MCF 10A (cell line): ENCODE measurements around the gene PPM1E. TPM values are rescaled to one million over a fixed set of nuclear protein-coding genes. Genes with fewer than 3 reads are reported as not detected.
A peak's percentile ranks its signal among the peaks of the same experiment; 100 is the strongest.
"Not testable (repeated sequence)": the region's sequence is repeated elsewhere in the genome, so short reads cannot be mapped to it uniquely, and the experiment has no call there.

ENCODE experiments used
- BruUV-seq: library from RNA; stranded (reverse); fragments of 400-500 nt; replicated peaks from 2 replicates; lab custom pipeline; 2021; lab: Mats Ljungman, UMichigan
- CTCF ChIA-PET: fragments of 300-600 bp; sonication (Branson Sonifier 250); formaldehyde crosslinking; extraction: SDS; loops from one replicate; lab custom pipeline; 2021; ENCODE audit warnings: antibody characterized with exemption, inconsistent platforms; lab: Yijun Ruan, JAX
- POLR2A ChIA-PET: fragments of 300-600, 350-650 bp; sonication (Branson Sonifier 250); formaldehyde crosslinking; extraction: SDS; loops from one replicate; lab custom pipeline; 2020; ENCODE audit warnings: antibody characterized with exemption, inconsistent platforms; lab: Yijun Ruan, JAX
- DNase-seq: peaks from one replicate; pipeline ENCODE4 v3.0.0-alpha.2; 2018; ENCODE audit not compliant: unreplicated experiment
- H3K27ac Mint-ChIP-seq: one replicate; pipeline ENCODE4 v1.8.0; 2022; ENCODE audit warnings: mild to moderate bottlenecking, low read depth, mixed read lengths; ENCODE audit not compliant: unreplicated experiment
- H3K27me3 Mint-ChIP-seq: one replicate; pipeline ENCODE4 v1.8.0; 2022; ENCODE audit warnings: mixed read lengths; ENCODE audit not compliant: insufficient read depth, unreplicated experiment
- H3K36me3 Mint-ChIP-seq: one replicate; pipeline ENCODE4 v1.8.0; 2022; ENCODE audit warnings: mild to moderate bottlenecking, moderate library complexity, mixed read lengths; ENCODE audit not compliant: insufficient read depth, unreplicated experiment
- H3K4me1 Mint-ChIP-seq: one replicate; pipeline ENCODE4 v1.8.0; 2022; ENCODE audit warnings: mixed read lengths; ENCODE audit not compliant: insufficient read depth, unreplicated experiment
- H3K4me3 Mint-ChIP-seq: one replicate; pipeline ENCODE4 v1.8.0; 2022; ENCODE audit warnings: mild to moderate bottlenecking, moderate library complexity, mixed read lengths; ENCODE audit not compliant: unreplicated experiment
- H3K9me3 Mint-ChIP-seq: one replicate; pipeline ENCODE4 v1.8.0; 2022; ENCODE audit warnings: mixed read lengths; ENCODE audit not compliant: unreplicated experiment
- CTCF ChIP-seq: fragments of 200-600 bp; IDR thresholded peaks from one replicate; pipeline ENCODE4 v1.8.0; 2022; ENCODE audit warnings: antibody characterized with exemption, mild to moderate bottlenecking; ENCODE audit not compliant: unreplicated experiment
- intact Hi-C: fragments of 100-400 bp; cut with micrococcal nuclease; formaldehyde crosslinking; loops from 2 replicates; pipeline ENCODE4 v1.14.1; 2022
- total RNA-seq: library from RNA; stranded (reverse); gene quantifications from 2 replicates; pipeline ENCODE4 v1.2.3, GENCODE V29; 2022

PPM1E gene
- total RNA-seq, 1 experiment from 2014 or later: 0.65 TPM

DNA sequence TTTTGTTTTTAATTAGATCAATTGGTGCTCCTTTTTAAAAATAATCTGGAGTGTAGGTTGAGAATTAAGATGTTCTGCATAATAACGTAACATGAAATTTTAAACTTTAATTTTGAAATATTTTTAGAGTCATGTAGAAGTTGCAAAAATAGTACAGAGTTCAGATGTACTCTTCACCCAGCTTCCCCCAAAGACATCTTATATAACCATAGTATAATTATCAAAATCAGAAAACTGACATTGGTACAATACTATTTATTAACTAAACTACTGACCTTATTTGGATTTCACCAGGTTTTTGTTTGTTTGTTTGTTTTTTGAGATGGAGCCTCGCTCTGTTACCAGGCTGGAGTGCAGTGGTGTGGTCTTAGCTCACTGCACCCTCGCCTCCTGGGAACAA lies 76.9 kb downstream of the PPM1E start:
- Mint-ChIP-seq H3K4me1 (no peaks in the 10 kb centered on the region), H3K9me3 (no peaks in the 10 kb centered on the region), H3K36me3 (no peaks in the 10 kb centered on the region), H3K27me3 (no peaks in the 10 kb centered on the region), H3K4me3 (no peak overlapping the region), H3K27ac (no peak overlapping the region)
- ChIA-PET CTCF (no interaction called here), POLR2A (no interaction called here)
- TF ChIP-seq CTCF: no peak
- BruUV-seq: no TSS peak
- intact Hi-C loops: no loop called here
- no peak for DNase-seq

DNA sequence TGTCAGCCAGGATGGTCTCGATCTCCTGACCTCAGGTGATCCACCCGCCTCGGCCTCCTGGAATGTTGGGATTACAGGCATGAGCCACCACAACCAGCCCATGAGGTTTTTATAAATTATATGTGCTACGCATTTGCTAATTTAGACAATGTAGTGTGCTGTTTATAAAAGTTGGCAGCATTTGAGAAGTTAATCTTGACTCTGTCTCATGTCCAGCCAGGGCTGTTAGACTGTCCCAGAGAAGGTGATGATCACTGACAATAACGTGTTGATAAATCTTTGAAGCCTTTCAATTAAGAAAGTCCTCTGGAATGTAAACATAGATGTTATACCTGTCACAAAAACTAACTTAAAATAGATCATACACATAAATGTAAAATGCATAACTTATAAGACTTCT lies 82.0 kb downstream of the PPM1E start:
- BruUV-seq: no TSS peak
- H3K27me3 Mint-ChIP-seq: no peaks in the 10 kb centered on the region
- no peak for TF ChIP-seq CTCF
- ChIA-PET POLR2A (no interaction called here), CTCF (no interaction called here)
- no peak for DNase-seq
- peaks cover 8% of the 10 kb centered on the region for H3K4me1 Mint-ChIP-seq
- no peak overlapping the region for H3K4me3 Mint-ChIP-seq
- H3K36me3 Mint-ChIP-seq: no peaks in the 10 kb centered on the region
- no peaks in the 10 kb centered on the region for H3K9me3 Mint-ChIP-seq
- intact Hi-C loops: no loop called here
- H3K27ac Mint-ChIP-seq: no peak overlapping the region

DNA sequence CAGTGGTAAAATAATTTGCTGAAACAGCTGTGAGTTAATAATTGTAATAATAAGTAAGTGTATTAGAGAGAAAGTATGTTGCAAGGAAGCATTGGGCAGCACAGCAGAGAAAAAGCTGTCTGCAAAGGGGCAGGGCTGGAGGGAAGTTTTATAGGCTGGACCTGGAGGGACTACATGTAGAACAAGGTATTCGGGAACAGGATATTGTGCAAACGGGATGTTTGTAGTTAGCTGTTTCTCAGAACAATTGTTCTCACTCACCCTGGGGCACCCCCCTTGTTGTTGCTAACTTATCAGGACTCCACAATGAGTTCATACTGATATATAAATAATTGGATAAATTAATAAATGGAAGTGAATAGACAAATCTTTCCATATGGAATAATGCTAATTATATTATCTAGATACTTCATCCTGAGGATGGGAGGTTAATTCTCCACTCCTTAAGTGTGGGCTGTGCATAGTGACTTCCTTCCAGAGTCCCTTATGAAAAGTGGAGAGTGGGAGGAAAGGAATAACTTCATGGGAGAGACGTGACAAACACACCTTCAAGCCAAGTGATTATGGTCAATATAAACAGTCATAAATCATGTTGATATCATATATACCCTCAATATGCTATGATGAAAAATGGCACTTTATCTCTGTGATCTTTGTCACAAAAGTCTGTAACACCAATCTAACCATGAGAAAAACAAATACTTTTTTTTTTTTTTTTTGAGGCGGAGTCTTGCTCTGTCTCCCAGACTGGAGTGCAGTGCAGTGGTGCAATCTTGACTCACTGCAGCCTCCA lies 85.4 kb downstream of the PPM1E start:
- H3K9me3 Mint-ChIP-seq: no peaks in the 10 kb centered on the region
- H3K4me3 Mint-ChIP-seq: no peak overlapping the region
- no TSS peak for BruUV-seq
- peaks cover 8% of the 10 kb centered on the region for H3K4me1 Mint-ChIP-seq
- H3K27ac Mint-ChIP-seq: no peak overlapping the region
- DNase-seq: peak; percentile 66
- ChIA-PET POLR2A (no interaction called here), CTCF (no interaction called here)
- TF ChIP-seq CTCF: no peak
- H3K36me3 Mint-ChIP-seq: no peaks in the 10 kb centered on the region
- intact Hi-C loops: no loop called here
- no peaks in the 10 kb centered on the region for H3K27me3 Mint-ChIP-seq

- BruUV-seq, H3K36me3 Mint-ChIP-seq, H3K4me1 Mint-ChIP-seq, H3K4me3 Mint-ChIP-seq, POLR2A ChIA-PET, intact Hi-C loops, CTCF ChIA-PET, H3K27ac Mint-ChIP-seq, DNase-seq: not testable (repeated sequence)
- Mint-ChIP-seq H3K27me3 (peaks cover 23% of the 10 kb centered on the region), H3K9me3 (peaks cover 14% of the 10 kb centered on the region)
These were observed 90.8 kb downstream of the PPM1E start for GRCh38 chr17:58846413-58846812.

- BruUV-seq, CTCF ChIA-PET, H3K4me3 Mint-ChIP-seq, POLR2A ChIA-PET, H3K27ac Mint-ChIP-seq, H3K4me1 Mint-ChIP-seq, H3K36me3 Mint-ChIP-seq, intact Hi-C loops, DNase-seq: not testable (repeated sequence)
- Mint-ChIP-seq H3K9me3 (peaks cover 14% of the 10 kb centered on the region), H3K27me3 (peaks cover 23% of the 10 kb centered on the region)
These were observed 94.5 kb downstream of the PPM1E start for GRCh38 chr17:58850106-58850505.
